GM18870 (cell line): ENCODE data around the gene DECR2.
"Not testable (repeated sequence)": the region's sequence is repeated elsewhere in the genome, so short reads cannot be mapped to it uniquely, and the experiment has no call there.

ENCODE experiments used
- ATAC-seq: cut with Tn5 transposase; IDR thresholded peaks from one replicate; pipeline ENCODE4 v1.9.1; 2021; ENCODE audit warnings: moderate library complexity; ENCODE audit not compliant: unreplicated experiment

DECR2 gene

GRCh38 chr16:398561-399339, 2.9 kb upstream of the DECR2 start:
- ATAC-seq, result no peak

DNA sequence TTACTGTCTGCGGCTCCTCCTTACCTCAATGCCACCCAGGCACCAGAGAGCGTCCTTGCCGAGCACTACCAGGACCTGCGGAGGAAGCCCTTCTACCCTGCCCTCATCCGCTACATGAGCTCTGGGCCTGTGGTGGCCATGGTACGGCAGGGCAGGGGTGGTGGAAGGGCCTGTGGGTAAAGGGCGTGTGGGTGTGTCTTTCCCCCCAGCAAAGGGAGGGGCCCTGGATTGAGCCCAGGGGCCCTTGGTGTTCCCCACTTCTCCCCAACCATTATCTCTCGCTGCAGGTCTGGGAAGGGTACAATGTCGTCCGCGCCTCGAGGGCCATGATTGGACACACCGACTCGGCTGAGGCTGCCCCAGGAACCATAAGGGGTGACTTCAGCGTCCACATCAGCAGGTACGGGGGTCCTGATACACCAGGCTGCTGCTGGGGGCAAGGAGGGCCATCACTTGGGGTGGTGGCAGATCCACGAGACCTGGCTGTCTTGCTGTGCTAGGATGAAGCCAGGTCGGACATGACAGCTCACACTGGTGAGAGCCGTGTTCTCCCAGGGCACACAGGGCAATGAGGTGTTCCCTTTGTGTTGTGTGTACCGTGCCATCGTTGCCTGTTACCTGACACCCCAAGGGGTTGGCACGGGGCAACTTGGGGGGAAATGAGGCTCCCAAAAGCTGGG, 2.2 kb upstream of the DECR2 start:
- no peak for ATAC-seq

GRCh38 chr16:400061-400591, 1.6 kb upstream of the DECR2 start:
- no peak for ATAC-seq

GRCh38 chr16:404971-405486, 3.3 kb downstream of the DECR2 start:
- ATAC-seq, result no peak

DNA sequence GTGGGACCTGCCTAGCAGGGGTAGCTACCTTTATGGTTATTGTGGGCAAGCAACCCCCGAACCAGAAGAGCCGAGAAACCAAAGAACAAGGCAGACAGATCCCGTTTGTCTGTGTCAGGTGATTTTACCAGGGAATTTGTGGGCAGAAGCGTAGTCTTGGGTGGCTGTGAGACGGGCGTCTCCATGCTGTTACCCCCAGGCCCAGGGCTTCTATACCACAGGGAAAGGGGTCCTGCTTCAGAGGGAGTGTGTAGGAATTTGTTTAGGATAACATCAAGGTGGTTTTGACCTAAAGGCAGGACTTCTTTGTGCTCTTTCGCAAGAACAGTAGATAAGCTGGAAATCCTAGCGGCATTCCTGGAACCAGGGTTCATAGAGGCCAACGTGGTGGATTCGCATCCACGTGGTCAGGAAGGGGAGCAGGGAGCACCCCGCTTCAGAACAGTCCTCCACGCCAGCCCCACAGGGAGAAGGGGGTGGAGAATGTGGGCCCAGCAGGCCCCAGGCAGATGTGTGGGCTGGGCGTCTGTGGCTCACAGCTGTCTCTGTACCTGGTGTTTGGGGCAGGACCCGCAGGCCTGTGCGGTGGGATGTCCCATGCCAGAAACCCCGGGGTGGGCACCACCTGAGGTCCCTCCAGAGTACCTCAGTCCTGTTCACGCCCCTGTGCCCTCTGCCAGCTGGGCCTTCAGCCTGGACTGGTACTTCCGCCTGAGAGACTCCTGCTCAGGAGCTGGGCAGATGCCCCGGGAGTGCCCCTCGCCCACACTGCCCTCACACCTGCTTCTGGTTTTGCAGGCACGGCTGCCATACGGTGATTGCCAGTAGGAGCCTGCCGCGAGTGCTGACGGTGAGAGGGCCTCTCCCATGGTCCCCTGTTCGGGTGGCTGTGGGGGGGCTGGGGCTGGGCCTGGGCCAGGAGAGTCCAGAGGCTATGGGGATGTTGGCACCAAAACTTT, 4.1 kb downstream of the DECR2 start:
- no peak for ATAC-seq

DNA sequence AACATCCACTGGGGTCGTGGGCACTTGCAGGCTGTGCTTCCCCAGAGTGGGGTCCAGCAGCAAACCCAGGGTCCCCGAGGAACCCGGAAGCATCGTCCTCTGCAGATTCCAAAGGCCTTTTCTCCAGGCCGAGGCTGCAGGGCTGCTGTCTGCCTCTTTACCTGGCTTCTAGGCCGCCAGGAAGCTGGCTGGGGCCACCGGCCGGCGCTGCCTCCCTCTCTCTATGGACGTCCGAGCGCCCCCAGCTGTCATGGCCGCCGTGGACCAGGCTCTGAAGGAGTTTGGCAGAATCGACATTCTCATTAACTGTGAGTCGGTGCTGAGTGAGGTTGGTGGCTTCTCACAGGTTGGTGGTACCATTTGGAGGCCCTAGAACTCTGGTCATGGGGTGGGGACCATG, 5.6 kb downstream of the DECR2 start:
- no peak for ATAC-seq

GRCh38 chr16:410516-411178, 9.0 kb downstream of the DECR2 start:
- ATAC-seq, result no peak

DNA sequence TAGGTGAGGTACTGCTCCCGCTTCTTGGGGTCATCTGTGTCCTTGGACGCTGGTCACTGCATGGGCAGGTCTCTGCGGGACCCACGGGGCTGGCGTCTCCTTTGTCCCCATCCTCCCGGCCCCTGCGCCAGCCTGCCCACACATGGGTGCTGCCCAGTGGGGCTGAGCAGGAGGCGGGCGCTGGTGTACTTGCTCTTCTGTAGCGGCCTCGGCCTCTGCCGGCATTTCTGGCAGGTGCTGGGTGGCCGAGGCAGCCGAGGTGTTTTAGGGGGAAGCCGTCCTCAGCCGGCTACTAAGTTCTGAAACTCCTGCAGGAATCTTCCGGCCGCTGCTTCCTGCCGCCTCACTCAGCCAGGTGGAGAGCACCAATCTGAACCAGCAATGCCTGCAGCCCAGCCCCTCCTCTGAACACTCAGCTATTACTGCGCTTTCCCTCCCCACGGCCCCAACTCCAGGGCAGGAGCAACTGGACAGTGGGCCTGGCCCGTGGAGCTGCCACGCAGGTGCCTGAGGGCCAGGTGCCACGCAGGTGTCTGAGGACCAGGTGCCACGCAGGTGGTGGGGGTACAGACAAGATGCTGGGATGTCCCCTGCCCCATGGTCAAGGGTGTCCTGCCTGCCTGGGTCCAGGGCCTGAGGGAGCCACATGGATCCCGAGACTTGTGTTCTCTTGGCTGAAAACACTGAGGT, 10.0 kb downstream of the DECR2 start:
- no peak for ATAC-seq

GRCh38 chr16:414395-415169, 12.9 kb downstream of the DECR2 start:
- no peak for ATAC-seq

DNA sequence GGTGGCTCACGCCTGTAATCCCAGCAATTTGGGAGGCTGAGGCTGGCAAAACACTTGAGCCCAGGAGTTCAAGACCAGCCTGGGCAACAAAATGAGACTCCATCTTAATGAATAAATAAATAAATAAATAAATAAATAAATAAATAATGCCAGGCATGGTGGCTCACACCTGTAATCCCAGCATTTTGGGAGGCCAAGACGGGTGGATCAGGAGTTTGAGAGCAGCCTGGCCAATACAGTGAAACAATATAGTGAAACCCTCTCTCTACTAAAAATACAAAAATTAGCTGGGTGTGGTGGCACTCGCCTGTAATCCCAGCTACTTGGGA, 13.4 kb downstream of the DECR2 start:
- ATAC-seq, result not testable (repeated sequence)

DNA sequence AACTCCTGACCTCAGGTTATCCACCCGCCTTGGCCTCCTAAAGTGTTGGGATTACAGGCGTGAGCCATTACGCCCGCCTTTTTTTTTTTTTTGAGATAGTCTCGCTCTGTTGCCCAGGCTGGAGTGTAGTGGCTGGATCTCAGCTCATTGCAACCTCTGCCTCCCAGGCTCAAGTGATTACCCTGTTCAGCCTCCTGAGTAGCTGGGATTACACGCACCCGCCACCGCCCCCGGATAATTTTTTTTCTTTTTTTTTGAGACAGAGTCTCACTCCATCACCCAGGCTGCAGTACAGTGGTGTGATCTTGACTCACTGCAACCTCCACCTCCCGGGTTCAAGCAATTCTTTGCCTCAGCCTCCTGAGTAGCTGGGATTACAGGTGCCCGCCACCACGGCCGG, 20.5 kb downstream of the DECR2 start:
- not testable (repeated sequence) for ATAC-seq

DNA sequence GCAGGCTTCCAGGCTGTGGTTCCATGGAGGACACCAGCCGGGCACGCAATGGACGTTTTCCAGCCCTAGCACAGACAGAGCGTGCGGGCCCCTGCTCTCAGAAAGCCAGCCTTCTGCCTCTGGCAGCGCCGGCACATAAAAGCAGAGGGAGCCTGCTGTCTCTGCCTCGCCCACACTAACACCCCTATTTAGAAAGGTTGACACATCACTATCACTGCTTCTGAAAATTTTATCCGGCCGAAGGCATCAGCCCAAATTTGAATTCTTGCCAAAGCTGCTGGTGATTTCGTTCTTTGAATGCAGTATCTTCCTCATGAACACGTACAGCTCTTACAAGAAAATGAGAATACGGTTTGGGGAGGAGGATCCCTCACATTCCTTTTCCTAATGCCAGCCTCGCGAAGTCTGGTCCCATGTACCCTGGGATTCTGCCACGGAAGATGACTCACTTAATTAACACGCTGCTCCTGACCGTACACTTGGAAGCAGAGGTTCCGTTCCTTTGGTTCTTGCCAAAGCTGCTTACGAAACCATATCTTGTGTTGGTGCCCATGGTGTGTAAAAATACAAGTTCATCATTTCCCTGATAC, 22.4 kb downstream of the DECR2 start:
- ATAC-seq, result no peak

GRCh38 chr16:424623-425081, 23.0 kb downstream of the DECR2 start:
- ATAC-seq, result no peak

DNA sequence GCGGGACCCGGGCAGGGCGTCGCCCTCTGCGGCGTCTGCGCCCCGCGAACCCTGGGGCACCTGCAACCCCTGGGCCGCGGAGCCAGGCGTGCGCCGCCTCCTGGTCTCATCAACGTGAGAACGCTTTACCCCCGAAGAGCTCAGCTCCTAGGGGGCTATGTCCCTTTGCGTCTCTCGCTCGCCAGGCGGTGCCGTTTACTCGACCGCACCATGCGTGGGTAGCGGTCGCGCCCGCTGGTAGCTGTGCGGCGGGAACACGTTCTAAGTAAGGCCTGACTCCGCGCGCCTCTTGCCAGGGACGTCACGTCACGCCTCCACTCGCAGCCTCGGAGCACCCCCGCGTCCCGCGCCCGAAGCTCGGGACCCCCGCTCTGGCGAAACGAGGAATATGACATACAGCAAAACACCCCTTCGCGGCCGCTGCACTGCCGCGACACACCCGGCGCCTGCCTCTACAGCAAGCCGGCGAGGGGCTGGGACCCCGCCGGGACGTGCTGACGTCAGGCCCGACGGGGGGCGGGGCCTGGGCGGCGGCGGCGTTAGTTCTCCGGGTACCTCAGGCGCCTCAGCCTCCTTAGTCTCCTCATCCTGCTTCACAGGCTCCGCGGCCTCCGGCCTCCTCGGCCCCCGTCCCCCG, 23.5 kb downstream of the DECR2 start, which contains the start of gene RAB11FIP3:
RAB11FIP3 (plus strand) TSS at position 568 of the 637 bp plus-strand sequence. CDS start 358 bp downstream, outside the sequence.
- ATAC-seq, result peak; percentile 72

DNA sequence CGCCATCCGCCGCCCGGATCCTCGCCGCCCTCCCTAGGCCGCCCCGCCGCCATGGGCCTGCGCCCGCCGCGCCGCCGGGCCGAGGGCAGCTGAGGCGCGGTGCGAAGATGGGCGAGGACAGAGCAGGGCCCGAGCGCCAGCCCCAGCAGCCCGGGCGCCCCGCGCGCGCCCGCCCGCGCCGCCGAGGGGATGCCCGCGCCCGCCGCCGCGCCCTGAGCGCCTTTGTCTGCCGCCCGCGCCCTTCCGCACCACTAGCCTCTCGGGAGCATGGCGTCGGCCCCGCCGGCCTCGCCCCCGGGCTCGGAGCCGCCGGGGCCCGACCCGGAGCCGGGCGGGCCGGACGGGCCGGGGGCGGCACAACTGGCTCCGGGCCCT, 24.0 kb downstream of the DECR2 start:
- no peak for ATAC-seq

- ATAC-seq, result no peak
Measured at GRCh38 chr16:426115-426905, 24.6 kb downstream of the DECR2 start.

- ATAC-seq, result no peak
Measured at GRCh38 chr16:426906-427249, 25.2 kb downstream of the DECR2 start.
